WERI-Rb-1 (cell line): ENCODE measurements around the gene FZD7.

Experiments
- DNase-seq: peaks from one replicate; pipeline ENCODE4 v3.0.0-alpha.2; 2020
- H3K27ac ChIP-seq: fragments of 250-450 bp; sonication (Bioruptor Pico); 2 replicates; pipeline ENCODE4 v1.5.1; 2020; ENCODE audit warnings: mild to moderate bottlenecking, moderate library complexity
- H3K27me3 ChIP-seq: fragments of 250-450 bp; sonication (Bioruptor Pico); 2 replicates; pipeline ENCODE4 v1.5.1; 2021; ENCODE audit warnings: mild to moderate bottlenecking, low read depth, moderate library complexity; ENCODE audit not compliant: insufficient read depth, severe bottlenecking
- H3K36me3 ChIP-seq: fragments of 250-450 bp; sonication (Bioruptor Pico); 2 replicates; pipeline ENCODE4 v1.5.1; 2020; ENCODE audit warnings: mild to moderate bottlenecking, moderate library complexity
- H3K4me3 ChIP-seq: 2 replicates; pipeline ENCODE4 v1.5.1; 2011; ENCODE audit warnings: low read depth, mild to moderate bottlenecking, control low read depth, low read length
- H3K9me3 ChIP-seq: fragments of 250-450 bp; sonication (Bioruptor Pico); 2 replicates; pipeline ENCODE4 v1.5.1; 2021; ENCODE audit warnings: mild to moderate bottlenecking, moderate library complexity; ENCODE audit not compliant: severe bottlenecking
- CTCF ChIP-seq: IDR thresholded peaks from 2 replicates; pipeline ENCODE4 v1.5.1; 2011; ENCODE audit warnings: low read depth, mild to moderate bottlenecking, control low read depth, inconsistent platforms, low read length

FZD7 gene

GRCh38 chr2:202030691-202031090 is 3.0 kb upstream of the FZD7 start:
- TF ChIP-seq CTCF = no peak
- Histone ChIP-seq H3K4me3 (no peak overlapping the region), H3K27ac (no peak overlapping the region), H3K27me3 (no peaks in the 10 kb centered on the region), H3K9me3 (no peaks in the 10 kb centered on the region), H3K36me3 (peaks cover 5% of the 10 kb centered on the region; the same call in 1 of the 2 replicates)
- no peak for DNase-seq

DNA sequence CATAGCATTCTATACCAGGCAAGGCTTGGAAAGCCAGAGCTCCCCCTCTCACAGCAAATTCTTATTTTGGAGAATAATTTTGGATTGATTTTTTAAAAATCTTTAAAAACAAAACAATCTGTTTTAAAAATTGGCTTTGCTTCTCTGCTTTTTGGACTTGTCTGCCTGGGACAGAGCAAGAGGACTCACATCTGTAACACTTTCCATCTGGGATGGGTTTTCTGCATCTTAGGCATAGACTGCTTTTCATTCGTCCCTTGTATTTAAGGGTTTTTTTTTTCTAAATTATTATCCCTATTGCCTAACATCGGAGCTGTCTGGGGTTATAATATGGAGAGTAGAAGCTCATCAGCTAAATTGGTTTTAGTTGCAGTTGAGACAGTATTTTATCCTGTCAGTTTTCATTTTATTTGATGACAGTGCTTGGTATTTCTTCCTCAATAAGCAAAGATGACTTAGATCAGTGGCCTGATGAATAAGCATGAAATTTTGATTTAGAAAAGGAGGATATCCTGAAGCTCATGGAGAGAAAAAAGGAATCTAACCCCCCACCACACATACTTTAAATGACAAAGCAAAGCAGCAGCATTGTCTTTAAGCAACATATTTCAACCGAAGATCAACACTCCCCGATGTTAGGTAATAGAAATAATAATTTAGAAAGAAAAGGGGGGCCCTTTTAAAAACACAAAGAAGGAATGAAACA is 2.3 kb upstream of the FZD7 start:
- H3K4me3 ChIP-seq = no peak overlapping the region
- H3K9me3 ChIP-seq = no peaks in the 10 kb centered on the region
- H3K27me3 ChIP-seq = no peaks in the 10 kb centered on the region
- H3K27ac ChIP-seq = no peak overlapping the region
- no peak for TF ChIP-seq CTCF
- DNase-seq = no peak
- peaks cover 9% of the 10 kb centered on the region for H3K36me3 ChIP-seq

- Histone ChIP-seq H3K4me3 (peak overlapping the region; percentile 90), H3K36me3 (peaks cover 13% of the 10 kb centered on the region), H3K27me3 (no peaks in the 10 kb centered on the region), H3K9me3 (no peaks in the 10 kb centered on the region), H3K27ac (peak overlapping the region; percentile 77)
- peak; percentile 69 for DNase-seq
- TF ChIP-seq CTCF = no peak
These were observed 774 bp upstream of the FZD7 start for GRCh38 chr2:202032846-202033316.

DNA sequence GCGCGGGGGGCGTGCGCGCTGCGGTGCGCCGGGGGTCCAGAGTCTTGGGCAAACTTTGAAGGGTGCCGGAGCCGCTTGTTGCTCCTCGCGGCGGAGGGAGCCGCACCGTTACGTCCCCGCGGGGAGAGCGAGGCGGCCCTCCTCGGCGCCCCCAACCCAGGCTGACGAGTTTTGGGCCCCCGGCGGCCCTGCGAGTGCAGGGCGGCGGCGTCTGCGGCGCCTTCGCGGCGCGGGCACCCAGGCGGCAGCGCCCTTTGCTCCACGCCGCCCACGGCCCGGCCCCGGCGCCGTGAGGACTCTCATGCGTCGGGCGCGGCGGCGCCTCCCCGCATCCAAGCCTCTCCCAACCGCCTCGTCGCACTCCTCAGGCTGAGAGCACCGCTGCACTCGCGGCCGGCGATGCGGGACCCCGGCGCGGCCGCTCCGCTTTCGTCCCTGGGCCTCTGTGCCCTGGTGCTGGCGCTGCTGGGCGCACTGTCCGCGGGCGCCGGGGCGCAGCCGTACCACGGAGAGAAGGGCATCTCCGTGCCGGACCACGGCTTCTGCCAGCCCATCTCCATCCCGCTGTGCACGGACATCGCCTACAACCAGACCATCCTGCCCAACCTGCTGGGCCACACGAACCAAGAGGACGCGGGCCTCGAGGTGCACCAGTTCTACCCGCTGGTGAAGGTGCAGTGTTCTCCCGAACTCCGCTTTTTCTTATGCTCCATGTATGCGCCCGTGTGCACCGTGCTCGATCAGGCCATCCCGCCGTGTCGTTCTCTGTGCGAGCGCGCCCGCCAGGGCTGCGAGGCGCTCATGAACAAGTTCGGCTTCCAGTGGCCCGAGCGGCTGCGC is 814 bp downstream of the FZD7 start:
- Histone ChIP-seq H3K9me3 (no peaks in the 10 kb centered on the region), H3K4me3 (peak overlapping the region; percentile 57), H3K27ac (peak overlapping the region; percentile 88), H3K27me3 (no peaks in the 10 kb centered on the region), H3K36me3 (peaks cover 13% of the 10 kb centered on the region)
- no peak for TF ChIP-seq CTCF
- DNase-seq = no peak

DNA sequence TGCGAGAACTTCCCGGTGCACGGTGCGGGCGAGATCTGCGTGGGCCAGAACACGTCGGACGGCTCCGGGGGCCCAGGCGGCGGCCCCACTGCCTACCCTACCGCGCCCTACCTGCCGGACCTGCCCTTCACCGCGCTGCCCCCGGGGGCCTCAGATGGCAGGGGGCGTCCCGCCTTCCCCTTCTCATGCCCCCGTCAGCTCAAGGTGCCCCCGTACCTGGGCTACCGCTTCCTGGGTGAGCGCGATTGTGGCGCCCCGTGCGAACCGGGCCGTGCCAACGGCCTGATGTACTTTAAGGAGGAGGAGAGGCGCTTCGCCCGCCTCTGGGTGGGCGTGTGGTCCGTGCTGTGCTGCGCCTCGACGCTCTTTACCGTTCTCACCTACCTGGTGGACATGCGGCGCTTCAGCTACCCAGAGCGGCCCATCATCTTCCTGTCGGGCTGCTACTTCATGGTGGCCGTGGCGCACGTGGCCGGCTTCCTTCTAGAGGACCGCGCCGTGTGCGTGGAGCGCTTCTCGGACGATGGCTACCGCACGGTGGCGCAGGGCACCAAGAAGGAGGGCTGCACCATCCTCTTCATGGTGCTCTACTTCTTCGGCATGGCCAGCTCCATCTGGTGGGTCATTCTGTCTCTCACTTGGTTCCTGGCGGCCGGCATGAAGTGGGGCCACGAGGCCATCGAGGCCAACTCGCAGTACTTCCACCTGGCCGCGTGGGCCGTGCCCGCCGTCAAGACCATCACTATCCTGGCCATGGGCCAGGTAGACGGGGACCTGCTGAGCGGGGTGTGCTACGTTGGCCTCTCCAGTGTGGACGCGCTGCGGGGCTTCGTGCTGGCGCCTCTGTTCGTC is 1.7 kb downstream of the FZD7 start:
- H3K36me3 ChIP-seq = peaks cover 13% of the 10 kb centered on the region
- no peak for DNase-seq
- no peaks in the 10 kb centered on the region for H3K9me3 ChIP-seq
- H3K4me3 ChIP-seq = peak overlapping the region; percentile 57
- TF ChIP-seq CTCF = no peak
- H3K27me3 ChIP-seq = no peaks in the 10 kb centered on the region
- peak overlapping the region; percentile 88; the same call in 1 of the 2 replicates for H3K27ac ChIP-seq
